ENCODE measurements around the gene NAP1L4.

The NAP1L4 gene

DNA sequence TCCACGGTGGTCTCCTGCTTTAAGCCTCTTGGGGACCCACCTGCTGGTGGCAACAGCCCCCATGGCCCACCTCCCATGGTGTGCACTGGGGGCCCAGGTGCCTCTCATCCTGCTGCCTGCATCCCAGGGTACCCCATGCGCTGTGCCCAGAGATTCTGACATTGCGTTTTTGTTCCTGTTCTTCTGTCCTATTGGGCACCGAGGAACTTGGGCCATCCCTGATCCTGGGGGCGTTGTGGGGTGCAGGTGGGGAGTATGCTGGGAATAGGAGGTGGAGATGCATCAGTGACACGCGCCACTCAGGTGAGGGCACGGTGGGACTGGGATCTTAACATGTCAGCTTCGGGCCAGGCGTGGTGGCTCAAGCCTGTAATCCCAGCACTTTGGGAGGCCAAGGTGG, 12.4 kb upstream of the NAP1L4 start:
- no peak for TF ChIP-seq ZNF274 (IDR thresholded peaks at IDR 0.05; ENCODE audit: low read depth, low read length)

DNA sequence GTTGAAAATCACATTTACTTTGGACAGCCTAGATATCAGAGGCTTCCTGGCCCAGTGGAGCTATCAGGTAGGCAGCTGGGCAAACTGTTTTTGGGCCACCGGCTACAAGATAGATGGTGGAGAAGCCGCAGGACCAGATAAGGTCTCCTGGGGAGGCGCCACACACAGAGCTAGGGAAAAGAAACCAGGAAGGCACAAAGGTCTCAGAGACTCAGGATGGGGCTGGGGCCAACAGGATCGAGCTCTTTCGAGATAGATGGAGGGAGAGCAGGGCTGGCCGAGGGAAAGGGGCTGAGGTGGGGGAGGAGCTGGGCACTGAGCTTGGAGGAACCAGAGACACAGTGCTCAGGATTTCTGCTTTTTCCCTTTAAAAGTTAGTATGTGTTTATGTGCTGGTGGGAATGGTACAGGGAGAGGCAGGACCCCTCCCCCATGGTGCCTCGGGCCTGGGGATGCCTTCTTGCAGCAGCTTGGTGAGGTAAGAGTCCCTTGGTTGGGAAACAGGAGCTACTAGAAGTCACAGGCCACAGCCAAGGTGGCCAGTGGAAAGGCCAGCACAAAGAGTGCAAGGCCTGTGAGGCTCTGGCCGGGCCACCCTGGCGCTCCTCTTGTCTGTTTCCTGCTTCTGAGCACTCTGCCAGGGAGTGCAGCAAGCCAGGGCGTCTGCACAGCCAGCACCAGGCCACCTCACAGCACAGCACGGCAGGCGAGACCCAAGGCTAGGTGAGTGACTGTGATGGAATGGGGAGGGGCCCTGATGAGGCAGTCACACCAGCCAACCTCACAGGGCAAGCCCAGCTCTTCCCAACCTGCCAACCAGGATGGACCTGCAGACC, 11.5 kb upstream of the NAP1L4 start:
- no peak overlapping the region for H3K4me3 ChIP-seq (ENCODE audit: low read length)
- no peak for TF ChIP-seq ZNF274 (IDR thresholded peaks at IDR 0.05; ENCODE audit: low read depth, low read length)

More for the DNA sequence above, 12.4 kb upstream of the NAP1L4 start:
- no peak overlapping the region for H3K4me3 ChIP-seq (ENCODE audit: low read length)

DNA sequence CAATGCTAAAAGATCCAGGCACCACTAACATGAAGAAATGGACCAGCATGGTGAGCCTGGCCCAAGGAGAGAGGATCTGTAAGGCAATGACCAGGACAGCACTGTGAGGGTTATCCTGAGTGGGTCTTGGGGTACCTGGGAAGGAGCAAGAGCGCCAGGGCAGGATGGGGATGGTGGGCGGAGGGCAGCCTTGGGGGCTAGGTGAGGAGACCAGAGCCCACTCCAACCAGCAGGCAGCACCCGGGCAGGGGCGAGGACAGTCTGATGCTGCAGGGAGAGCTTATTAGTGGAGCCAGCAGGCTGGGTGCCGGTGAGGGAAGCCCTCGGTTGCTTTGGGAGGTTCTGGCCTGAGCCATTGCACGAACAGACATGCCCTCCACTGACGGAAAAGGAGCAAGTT, 10.7 kb upstream of the NAP1L4 start:
- no peak overlapping the region for H3K4me3 ChIP-seq (ENCODE audit: low read length)
- TF ChIP-seq ZNF274 (IDR thresholded peaks at IDR 0.05; ENCODE audit: low read depth, low read length) = no peak

DNA sequence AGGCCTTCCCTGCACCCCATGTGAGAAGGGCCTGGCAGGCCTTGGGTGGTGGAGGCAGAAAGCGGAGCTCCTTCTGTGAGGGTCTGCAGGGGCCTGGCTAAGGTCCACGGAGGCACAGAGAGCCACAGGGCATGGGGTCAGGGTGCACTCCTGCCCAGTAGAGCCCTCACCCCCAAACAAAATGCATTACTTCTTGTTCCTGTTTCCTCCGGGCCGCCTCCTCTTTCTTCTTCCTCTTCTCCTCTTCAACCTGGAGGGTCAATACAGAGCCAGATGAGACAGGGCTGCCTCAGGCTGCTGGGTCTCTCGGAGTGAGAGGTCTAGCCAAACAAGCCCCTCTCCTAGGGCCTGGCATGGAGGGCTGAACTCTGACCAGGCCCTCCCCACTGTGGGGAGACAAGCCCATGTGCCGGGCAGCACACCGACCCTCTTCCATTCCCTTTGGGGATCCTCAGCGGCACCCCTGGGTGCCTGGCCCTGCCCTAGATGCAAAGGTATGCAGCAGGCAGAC, 10.3 kb upstream of the NAP1L4 start:
- no peak for TF ChIP-seq ZNF274 (IDR thresholded peaks at IDR 0.05; ENCODE audit: low read depth, low read length)
- no peak overlapping the region for H3K4me3 ChIP-seq (ENCODE audit: low read length)

DNA sequence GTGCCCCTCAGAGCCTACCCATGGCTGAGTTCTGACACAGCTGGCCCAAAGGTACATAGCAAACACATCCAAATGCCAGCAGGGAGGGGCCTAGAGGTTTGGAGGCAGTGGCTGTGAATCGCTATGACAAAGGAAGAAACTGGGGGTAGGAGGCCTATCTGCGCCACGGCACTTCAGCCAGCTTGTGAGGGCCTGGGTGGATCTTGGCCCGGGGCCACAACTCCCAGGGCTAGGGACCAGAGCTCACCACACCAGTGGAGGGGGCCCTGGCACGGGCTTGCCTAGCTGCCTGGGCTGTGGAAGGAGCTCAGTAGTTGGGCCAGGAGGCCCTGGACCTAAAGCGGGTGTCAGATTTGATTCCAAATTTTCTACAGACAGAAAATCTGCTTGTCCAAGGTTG, 9.4 kb upstream of the NAP1L4 start:
- H3K4me3 ChIP-seq (ENCODE audit: low read length) = no peak overlapping the region
- TF ChIP-seq ZNF274 (IDR thresholded peaks at IDR 0.05; ENCODE audit: low read depth, low read length) = no peak

DNA sequence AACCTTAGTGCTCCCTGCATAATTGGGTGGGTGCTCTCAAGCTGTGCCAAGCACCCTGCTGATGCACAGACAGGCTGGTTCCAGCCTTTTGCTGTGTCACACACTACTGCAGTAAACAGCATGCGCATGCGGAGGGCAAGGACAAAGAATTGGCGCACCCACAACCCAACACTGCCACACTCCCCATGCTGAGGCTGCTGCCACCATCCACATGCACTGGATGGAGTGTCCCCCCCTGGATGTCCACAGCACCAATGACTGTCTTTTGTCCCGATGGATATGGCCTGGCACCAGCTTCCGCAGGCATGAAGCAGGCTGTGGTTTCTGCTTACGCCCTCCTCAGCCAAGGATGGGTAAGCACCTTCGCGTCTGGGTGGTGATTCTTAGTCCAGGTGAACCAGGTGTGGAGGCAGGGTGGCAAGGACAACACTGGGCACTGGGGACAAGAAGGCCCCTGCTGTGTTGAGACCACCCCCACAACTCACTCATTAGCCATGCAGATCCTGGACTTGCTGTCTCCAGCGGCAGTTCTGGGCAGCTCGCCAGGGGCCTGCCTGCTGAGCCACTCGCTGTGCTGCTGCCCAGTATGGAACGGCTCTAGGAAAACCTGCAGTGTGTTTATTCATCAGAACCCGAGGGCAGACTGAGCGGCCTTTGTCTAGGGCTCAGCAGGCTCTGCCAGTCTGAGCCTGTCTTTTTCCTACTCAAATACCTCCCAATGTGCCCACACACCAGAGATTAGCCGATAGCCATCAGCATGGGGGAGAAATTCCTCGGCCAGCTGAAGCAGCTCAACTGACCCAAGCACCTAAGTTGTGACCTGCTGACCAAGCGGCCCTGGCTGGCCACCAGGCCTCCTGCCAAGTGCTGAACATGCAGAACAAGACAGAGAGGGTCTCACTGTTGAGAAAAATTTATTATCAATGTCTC, 8.2 kb upstream of the NAP1L4 start:
- H3K4me3 ChIP-seq (ENCODE audit: low read length) = no peak overlapping the region
- TF ChIP-seq ZNF274 (IDR thresholded peaks at IDR 0.05; ENCODE audit: low read depth, low read length) = no peak

DNA sequence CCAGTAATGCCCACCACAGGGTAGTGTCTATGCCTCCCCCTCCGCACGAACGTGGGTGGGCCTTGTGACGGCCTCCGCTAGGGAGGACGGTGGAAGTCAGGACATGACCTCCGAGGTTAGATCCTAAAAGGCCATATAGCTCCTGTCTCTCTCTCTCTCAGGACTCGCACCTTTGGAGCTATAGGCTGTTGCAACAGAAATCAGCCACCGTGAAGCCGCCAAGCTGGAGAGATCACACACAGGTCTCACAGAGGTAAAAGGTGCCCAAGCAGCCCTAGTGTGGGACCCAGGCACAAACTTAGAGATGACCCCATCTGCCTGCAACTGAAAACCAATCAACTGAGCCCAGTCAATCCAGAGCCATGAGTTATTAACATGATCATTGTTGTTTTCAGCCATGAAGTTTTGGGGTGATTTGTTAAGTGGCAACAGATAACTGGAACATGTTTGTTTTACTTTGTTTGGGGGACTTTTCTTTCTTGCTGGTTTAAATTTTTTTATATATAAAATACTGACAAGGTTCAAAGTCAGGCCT, 7.4 kb upstream of the NAP1L4 start:
- TF ChIP-seq ZNF274 (IDR thresholded peaks at IDR 0.05; ENCODE audit: low read depth, low read length) = no peak
- H3K4me3 ChIP-seq (ENCODE audit: low read length) = no peak overlapping the region

DNA sequence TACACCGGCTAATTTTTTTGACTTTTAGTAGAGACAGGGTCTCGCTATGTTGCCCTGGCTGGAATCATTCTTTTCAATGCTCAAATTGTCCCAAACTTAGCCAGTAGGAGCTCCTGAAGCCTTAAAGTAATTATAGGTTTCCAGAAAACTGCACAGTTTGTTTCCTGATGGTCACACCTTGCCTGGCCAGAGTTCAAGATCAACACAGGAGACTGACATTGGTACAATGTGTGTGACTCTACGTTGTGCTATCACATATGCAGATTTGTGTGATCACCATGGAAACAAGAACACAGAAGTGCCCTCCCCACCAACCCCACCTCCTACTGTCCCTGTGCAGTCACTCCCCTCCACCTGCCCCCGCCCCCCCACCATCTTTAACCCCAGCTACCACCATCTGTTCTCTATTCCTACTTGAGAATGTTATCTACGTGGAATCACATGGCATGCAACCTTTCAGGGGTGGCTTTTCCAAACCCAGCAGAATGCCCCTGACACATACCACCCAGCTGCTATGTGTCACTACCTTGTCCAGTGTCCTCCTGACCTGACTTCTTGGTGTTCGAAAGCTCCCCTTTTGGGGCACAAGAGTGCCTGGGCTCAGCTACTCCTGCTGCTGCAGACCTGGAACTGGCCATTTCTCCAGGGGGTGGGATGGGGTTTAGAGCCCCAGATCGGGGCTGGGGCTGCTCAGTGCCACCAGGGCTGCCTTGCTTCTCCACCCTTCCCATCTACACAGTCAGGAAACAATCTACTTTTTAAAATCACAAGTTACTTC, 6.1 kb upstream of the NAP1L4 start:
- H3K4me3 ChIP-seq (ENCODE audit: low read length) = no peak overlapping the region
- no peak for TF ChIP-seq ZNF274 (IDR thresholded peaks at IDR 0.05; ENCODE audit: low read depth, low read length)

DNA sequence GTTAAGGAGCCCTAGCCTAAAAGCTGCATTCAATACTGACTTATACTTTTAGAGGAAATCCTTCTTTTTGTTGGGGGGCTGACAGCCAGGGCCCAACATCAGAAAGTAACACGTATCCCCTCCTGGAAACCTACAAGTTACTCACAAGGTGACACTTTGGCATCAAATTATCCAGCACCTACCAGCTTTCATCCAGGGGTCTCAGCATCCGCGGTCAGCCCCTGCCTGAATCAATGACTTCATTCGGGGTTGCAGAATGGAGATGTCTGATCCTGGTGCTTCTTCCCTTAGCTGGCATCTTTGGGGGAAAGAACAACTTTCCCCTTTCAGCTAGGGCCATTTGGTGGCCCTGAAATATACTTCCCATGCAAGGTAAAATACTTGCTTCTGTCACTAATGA, 5.3 kb upstream of the NAP1L4 start:
- H3K4me3 ChIP-seq (ENCODE audit: low read length) = no peak overlapping the region
- TF ChIP-seq ZNF274 (IDR thresholded peaks at IDR 0.05; ENCODE audit: low read depth, low read length) = no peak

DNA sequence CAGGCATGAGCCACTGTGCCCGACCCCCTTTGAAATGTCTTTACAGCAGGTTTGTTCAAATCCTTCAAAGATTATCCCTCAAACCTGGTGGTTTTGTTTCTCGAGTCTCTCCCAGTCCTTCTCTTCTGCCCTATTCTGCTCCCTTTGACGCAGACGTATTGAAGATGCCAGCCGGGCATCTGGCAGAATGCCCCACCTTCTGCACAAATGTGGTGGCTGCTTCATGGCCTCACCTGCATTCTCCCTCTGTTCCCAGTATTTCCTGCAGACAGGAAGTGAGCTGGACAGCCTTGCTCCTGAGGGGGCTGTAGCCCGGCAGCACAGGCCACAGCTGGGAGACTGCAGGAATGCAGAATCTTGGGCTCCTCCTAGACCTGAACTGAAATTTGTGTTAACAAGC, 4.8 kb upstream of the NAP1L4 start:
- H3K4me3 ChIP-seq (ENCODE audit: low read length) = no peak overlapping the region
- TF ChIP-seq ZNF274 (IDR thresholded peaks at IDR 0.05; ENCODE audit: low read depth, low read length) = no peak

DNA sequence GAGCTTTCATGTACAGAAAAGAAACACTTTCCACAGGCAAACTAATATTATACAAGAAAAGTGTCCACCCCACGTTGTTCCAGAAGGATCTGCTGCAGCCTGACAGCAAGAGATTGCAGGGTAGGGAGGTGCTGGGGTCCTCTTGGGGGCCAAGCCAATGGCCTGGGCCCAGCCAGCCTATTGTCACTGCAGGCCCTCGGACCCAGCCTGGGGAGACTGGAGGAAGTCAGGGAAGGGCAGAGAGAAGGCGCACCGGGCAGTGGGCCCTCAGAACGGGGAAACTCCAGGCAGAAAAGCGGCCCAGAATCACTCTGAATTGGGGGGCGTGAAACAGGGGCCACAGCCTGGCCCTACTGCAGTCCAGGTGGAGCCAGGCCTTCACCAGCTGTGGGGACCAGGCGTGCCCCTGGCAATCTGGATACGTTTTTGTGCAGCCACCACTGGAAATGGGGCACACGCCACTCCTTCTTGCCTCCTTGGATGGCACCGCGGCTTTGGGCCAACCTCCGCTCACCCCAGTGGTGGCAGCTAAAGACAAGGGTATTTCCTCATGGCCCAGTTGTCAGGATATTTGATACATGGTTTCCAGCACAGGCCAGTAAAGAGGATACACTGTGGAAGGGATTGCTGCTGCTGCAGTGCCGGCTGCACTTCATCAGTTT, 3.9 kb upstream of the NAP1L4 start:
- H3K4me3 ChIP-seq (ENCODE audit: low read length) = no peak overlapping the region
- TF ChIP-seq ZNF274 (IDR thresholded peaks at IDR 0.05; ENCODE audit: low read depth, low read length) = no peak

DNA sequence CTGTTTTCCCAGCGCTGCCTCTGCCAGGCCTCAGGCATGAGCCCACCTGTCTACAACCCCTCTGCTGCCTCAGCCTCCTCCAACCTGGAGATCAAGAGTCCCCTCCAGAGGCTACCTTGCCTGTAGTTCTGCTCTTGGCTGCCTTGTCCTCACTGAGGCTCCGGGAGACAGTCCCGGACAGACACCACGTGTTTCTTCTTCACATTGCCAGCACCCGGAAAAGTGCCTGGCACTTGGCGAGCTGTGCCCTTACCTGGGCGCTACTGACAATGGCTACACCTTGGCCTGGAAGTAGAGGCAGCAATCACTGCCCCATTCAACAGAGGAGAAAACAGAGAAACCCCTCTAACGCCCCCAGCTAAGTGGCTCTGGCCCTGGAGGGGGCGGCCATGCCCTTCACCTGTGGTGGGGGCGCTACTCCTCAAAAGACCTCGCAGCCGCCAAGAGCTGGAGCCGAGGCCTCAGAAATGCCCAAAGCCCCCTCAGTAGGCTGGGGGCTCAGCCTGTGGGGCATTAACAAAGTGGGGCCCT, 3.0 kb upstream of the NAP1L4 start:
- H3K4me3 ChIP-seq (ENCODE audit: low read length) = no peak overlapping the region
- TF ChIP-seq ZNF274 (IDR thresholded peaks at IDR 0.05; ENCODE audit: low read depth, low read length) = no peak

DNA sequence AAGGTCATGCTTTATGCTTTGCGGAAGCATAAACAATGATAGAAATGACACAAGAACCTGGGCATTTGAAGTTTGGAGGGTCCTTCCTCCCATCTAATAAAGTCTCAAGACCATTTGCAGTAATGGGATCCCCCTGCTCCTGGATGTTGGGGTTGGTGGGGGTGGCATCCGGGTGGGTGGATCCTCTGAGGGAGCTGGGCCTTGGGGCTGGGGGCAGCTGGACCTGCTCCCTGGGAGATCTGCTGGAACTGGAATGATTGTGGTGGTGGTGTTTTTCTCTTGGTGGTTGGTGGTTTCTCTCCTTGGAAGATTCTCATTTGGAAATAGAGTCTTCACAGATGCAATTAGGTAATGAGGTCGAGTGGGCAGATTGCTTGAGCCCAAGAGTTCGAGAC, 2.2 kb upstream of the NAP1L4 start:
- H3K4me3 ChIP-seq (ENCODE audit: low read length) = no peak overlapping the region
- no peak for TF ChIP-seq ZNF274 (IDR thresholded peaks at IDR 0.05; ENCODE audit: low read depth, low read length)

Measured in GM08714 (cell line).